ENCODE results near the gene MIS18BP1.
"Not testable (repeated sequence)": the region's sequence is repeated elsewhere in the genome, so short reads cannot be mapped to it uniquely, and the experiment has no call there.

MIS18BP1 gene

DNA sequence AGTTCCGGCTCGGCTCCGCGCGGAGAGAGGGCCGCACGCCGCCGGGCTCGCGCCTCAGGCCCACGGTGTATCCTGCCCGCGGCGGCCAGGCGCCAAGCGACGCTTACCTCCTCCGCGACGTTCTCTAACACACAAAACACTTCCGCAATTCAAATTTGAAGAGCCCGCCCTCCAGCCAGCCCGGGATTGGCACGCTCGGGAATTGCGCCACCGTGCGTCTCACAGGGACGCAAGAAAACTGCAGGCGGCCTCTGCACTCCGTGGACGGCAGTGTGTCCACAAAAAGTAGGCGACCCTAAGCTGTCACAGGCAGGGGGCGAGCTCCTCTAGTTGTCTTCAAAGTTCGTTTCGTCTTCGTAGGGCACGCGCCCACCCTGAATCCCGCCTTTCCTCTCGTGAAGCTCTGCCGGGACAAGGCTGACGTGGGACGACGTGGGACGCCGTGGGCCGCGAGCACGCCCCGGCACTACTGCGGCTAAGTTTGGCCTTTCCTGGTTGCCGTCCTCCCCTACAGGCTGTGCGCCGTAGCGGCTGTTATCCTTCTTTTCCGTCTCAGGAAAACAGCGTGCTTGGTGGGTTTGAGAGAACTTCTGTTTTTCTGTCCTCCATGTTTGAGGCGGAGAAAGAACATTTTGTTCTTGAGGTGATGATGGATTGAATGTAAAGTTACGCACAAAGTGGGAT, at the start of gene MIS18BP1:
Gene MIS18BP1, minus strand, starts transcription at position 133 of the 684 bp plus-strand sequence. CDS start 5,916 bp downstream, outside the sequence.
- DNase-seq = peak; percentile 95

DNA sequence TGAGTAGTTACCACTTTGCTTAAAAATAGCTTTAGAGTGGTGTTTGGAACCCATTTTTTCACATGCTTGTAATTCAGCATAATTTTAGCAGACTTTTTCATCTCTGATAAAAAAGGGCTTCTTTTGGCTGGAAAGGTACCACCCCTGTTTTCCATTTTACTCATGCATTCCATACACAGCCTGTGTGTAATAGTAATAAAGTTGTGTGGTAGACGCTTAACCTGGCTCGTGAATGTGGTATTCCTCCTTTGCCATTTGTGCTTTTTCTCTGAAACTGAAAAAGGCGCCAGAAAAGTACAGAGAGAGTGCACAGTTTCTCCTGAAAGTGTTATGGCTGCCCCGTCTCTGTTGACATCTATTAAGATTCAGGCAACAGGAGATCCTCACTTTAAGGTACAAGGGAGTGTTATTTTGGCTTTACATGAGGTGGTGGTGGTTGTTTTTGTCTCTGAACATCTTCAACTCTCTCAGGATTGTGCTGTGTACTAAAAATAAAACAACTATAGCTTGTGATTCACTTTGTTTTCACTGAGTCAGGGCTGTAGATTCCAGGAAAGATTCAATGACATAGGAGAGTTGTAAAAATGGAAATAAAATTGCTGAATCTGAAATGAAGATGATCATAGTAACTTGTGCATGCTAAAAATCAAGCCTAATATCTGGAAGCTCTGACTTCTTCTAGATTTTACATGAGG, 45.6 kb upstream of the MIS18BP1 start:
- no peak for DNase-seq

DNA sequence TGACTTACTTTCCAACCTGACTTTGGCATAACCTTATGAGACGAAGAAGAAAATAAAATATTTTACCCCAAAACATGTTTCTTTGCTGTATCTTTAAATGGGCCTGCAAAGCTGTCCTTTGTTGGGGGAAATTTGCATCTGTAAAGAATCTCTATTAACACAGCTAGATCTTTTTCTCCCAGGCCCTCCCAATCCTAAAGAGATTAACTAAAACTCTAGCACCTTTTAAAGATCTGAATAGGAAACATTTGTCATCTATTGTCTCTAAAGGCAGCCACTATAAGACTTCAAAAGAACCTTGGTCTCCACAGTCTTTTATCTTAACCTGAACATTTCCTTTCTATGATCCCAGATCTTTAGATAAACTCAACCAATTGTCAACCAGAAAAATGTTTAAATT, 41.8 kb upstream of the MIS18BP1 start:
- DNase-seq = not testable (repeated sequence)

DNA sequence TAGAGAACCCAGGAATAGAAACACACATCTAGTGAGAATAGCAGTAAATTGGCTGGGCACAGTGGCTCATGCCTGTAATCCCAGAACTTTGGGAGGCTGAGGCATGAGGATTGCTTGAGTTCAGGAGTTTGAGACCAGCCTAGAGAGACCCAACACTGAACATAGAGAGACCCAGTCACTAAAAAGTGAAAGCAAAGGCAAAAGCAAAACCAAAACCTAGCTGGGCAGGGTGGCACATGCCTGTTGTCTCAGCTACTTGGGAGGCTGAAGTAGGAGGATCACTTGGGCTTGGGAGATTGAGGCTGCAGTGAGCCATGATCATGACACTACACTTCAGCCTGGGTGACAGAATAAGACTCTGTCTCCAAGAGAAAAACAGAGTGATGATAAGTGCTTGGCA, 37.5 kb upstream of the MIS18BP1 start:
- no peak for DNase-seq

DNA sequence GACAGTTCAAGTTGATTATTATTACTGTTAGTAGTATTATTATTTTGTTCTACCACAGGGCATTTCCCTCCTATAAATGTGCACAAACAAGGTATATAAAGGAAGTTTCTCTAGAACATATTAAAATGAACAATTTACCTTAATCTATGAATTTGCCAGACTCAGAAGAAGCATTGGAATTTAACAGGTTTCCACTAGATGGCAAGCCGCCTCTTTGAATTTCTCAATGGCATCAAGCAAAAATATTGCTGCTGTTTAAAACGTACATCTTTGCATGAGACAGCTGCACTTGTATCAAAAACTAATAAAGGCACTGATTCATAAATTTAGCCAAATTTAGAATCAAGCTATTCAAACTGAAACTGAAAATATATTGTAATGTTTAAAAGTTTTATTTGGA, 34.6 kb upstream of the MIS18BP1 start:
- no peak for DNase-seq

DNA sequence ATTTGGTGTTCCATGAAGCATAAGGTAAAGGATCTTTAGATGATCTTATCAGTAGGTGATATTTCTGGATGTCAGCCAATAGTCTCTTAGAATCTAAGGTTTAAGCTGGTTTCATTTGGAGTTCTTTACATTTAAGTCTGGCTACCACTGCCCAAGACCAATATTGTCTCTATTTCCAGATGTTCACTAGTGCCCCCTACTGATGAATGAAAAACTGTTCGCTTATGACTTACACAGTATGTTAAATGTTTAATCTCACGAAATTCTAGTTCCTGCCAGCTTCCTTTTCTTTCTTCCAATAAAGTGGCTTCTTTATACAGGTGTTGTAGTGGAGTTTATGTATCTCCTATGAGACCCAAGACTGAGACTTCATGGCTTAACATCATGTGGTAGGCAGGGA, 31.8 kb upstream of the MIS18BP1 start:
- no peak for DNase-seq

DNA sequence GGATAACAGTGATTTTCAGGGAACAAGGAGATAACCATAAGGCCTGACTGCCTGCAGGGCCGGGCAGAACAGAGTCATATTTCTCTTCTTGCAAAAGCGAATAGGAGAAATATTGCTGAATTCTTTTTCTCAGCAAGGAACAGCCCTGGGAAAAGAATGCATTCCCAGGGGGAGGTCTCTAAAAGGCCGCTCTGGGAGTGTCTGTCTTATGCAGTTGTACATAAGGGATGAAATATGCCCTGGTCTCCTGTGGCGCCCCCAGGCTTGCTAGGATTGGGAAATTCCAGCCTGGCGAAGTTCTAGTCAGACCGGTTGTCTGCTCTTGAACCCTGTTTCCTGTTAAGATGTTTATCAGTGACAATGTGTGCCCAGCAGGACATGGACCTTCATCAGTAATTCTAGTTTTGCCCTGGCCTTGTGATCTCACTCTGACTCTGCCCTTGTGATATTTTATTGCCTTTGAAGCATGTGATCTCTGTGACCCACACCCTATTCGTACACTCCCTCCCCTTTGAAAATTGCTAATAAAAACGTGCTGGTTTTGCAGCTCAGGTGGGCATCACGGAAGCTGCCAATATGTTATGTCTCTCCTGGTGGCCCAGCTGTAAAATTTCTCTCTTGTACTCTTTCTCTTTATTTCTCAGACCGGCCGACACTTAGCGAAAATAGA, 28.9 kb upstream of the MIS18BP1 start:
- not testable (repeated sequence) for DNase-seq

DNA sequence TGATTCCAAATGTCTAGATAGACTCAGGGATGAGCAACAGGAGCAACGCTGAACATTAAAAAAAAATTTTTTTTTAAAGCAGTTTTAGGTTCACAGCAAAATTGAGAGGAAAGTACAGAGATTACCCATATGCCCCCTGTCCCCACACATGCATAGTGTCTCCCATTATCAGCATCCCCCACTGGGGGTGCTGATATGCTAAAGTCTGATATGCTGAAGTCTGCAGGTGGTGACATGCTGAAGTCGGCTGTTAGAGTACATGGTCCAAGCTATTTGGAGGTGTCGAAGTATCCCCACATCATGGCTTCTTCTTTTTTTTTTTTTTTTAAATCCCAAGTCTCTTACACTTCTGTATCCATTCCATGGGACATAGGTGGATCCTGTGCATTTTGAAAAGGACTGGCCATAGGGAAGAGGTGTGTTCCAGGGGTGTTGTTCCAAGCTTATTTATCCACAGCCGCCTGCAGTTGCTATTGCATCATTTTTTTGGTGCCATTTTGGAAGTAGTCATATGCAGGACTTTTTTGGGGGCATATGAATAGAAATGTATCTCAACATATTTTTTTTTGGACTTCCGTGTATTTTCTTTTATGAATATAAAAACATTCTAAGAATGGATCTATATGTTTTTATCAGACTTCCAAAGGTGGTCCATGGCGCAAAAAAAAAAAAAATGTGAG, 19.0 kb upstream of the MIS18BP1 start:
- no peak for DNase-seq

DNA sequence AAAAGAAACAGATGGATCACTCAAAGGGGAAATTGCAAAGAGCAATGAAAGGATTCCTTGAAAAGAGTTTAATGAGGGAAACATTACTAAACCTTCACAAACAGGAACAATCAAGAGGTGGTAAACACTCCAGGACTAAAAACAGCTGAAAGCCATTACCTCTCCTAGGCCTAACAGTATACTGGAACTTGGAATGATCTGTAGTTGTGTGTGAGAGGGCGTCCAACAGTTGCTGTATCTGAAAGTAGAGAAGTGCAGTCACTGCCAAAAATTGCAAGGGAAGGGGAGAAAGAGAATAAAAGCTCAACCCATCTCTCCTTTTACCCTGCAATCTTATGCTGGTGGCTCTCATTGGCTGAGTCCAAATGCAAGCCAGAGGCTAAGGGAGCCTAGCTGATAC, 17.0 kb upstream of the MIS18BP1 start:
- no peak for DNase-seq

DNA sequence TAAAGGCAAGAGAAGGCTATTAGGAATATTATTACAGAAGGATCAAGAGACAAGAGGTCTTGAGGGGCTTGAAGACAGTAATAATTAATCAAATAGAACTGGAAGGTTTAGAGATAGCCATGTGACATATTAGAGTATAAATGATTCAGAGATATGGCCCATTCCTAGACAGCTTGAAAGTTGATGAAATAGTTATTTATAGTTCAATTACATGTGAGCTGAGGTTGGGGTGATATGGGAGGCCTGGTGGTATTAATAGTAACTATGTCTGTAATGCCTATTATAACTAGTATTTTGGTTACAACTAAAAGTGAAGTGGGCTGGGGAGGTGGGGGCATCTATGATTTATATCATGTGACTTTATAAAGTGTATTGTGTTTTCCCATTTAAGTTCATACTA, 14.1 kb upstream of the MIS18BP1 start:
- no peak for DNase-seq

DNA sequence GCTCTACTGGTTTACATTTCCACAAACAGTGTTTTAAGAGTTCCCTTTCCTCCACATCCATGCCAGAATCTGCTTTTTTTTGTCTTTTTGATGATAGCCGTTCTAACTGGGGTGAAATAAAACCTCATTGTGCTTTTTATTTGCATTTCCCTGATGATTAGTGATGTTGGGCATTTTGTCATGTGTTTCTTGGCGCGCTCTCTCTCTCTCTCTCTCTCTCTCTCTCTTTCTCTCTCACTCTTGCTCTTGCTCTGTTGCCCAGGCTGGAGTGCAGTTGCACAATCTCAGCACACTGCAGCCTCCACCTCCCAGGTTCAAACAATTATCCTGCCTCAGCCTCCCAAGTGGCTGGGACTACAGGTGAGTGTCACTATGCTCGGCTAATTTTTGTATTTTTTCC, 9.6 kb upstream of the MIS18BP1 start:
- no peak for DNase-seq

DNA sequence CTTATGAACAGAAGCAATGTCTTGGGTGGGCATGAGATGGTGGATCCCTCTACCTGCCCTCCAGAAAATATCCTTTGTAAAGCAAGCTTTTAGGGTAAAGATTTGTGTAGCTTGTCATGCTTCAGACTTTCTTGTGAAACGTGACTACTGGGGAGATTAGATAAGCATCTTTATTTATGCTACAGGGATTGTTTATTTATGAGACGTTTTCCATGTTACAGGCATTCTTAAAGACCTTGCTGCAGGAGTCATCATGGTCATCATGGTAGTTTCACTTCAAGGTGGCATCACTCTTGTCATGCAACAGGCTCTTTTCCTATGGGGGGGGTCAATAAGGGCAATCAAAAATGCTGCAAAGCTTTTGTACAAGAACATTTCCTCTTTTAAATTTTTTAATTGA, 8.2 kb upstream of the MIS18BP1 start:
- DNase-seq = no peak

DNA sequence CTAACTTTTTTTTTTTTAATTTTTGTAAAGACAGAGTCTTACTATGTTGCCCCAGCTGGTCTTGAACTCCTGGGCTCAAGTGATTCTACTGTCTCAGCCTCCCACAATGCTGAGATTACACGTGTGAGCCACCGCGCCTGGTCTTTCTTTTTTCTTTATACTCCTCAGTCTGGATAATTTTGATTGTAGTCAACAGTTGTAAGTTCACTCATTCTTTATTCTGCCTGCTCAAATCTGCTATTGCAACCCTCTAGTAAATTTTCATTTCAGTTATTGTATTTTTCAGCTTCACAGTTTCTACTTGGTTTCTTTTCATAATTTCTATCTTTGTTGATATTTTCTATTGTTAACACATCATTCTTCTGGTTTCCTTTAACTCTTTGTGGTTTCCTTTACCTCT, 5.8 kb upstream of the MIS18BP1 start:
- no peak for DNase-seq

DNA sequence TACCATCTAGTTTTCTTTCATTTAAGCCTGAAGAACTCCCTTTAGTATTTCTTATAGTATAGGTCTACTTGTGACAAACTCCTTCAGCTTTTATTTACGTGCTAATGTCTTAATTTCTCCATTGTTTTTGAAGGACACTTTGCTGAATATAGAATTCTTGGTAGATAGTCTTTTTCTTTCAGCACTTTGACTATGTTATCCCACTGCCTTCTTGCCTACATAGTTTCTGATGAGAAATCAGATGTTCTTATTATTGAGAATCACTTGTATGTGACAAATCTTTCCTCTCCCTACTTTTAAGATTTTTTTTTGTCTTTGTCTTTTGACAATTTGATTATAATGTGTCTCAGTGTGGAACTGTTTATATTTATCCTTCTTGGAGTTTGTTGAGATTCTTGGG, 5.1 kb upstream of the MIS18BP1 start:
- DNase-seq = no peak

DNA sequence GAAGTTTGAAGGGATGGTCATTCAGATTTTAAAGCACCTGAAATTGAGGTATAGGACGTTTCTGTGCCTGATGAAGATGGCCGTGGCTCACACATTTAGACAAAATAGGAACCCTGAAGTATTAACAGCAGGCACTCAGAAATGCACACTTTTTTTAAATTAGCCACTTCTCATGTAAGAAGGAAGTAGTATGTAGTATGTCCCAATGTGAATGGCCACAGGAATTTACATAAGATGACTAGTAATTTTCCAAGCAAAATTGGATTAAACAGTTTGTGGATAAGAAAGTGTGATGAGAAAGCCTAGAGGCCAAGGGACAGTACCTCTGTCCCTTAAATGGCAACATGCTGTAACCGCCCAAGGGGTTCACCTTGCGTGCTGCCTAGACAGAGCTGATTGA, 1.8 kb upstream of the MIS18BP1 start:
- DNase-seq = no peak

DNA sequence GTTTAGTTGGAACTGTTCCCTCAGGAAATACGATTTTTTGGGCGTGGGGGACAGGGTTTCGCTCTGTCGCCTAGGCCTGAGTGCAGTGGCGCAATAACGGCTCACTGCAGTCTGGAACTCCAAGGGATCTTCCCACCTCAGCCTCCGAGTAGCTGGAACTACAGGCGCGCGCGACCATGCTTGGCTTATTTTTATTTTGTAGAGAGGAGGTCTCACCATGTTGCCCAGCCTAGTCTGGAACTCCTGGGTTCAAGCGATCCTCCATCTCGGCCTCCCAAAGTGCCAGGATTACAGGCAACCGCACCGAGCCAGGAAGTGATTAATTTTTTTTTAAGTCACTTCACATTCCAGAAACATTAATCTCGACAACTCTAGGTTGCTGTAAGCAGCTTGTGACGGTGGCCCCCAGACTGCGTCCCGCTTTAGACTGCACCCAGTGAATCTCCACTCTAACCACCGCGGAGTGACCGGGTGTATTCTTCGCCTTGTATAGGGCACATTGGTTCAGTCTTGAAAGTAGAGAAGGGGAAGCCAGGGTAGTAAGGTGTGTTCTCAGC, 830 bp upstream of the MIS18BP1 start:
- DNase-seq = peak; percentile 19

DNA sequence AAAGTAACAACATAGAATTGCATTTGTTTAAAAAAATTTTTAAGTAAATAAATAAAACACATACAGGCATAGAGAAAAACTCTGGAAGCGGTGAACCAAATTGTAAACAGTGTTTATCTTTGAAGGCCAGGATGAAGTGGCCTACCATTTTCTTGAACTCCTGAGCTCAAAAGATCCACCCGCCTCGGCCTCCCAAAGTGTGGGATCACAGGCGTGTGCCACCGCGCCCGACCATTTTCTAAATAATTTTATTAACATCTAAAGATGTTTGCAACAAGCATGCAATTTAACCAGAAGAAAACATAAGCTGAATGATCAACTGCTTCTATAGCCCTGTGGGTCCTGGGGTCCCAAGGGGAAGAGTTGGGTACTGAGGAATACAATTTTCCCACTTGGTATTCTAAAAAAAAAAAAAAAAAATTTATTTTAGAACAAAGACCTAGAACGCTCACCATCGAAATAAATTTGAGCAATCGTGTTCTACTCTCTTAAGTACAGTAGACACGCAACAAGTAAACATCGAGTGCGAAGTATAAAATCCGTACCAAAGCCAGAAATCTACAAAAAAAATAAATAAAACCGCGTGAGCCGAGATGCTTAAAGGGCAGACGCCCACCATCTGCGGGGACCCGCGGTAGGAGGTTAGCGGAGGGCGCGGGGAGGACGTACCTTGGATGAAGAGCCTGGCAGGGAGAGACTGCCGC, 484 bp downstream of the MIS18BP1 start:
- DNase-seq = peak; percentile 46

DNA sequence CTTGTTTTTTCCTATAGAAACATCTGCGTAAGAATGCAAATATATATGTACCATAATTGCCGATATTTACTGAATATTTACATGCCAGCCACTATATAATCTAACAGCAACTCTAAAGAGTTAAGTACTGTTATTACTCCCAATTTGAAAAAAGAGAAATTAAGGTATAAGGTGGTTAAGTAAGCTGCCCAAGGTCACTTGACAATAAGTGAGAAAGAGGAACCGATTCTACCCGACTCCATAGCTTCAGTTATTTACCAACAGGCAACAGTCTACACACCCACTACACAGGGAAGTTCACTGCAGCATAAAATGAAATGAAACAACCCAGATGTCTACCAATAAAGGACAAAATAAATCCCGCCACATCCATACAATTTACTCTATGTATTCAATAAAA, 1.1 kb downstream of the MIS18BP1 start:
- no peak for DNase-seq

DNA sequence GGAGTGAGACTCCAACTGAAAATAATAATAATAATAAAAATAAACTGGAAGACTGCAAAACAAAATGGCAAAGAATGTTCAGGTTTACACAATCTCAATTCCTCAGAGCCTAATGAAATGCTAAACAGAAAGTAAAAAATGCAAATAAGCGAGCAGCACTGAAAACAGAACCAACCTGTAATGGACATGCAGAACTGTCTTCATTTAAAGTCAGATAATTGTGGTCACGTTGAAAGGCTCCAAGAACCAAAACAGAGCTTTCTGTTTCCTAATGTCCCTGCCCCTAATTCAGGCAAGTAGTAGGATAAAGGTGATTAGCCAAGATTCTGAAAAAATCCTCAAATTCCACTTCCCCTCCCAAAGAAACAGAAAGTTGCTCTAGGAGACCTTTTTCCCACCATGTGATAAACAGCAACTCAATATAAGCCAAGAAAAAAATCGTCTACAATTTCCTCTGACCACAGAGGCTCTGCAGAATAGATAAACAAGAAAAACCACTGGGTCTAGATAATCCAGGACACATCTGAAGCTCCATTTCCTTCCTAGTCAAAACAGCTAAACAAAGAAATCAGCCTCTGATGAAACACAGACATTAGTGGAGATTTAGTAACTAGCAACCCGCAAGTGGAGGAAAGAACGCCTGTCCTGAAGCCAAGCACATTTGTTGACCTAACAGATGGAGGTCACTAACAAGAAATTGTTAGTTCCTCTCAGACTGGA, 3.0 kb downstream of the MIS18BP1 start:
- DNase-seq = no peak

DNA sequence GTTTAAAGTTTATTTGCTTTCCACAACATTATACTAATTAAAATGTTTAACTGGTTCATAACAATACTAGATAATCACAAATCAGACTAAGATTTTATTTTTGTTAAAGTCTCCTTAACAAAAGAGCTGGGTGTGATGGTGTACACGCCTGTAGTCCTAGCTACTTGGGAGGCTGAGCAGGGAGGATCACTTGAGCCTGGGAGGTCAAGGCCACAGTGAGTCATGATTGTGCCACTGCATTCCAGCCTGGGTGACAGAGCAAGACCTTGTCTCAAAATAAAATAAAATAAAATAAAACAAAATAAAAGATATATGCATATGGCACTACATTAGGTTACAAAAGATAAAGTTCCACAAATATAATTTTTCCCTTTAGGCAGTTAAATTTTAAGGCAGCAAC, 5.6 kb downstream of the MIS18BP1 start:
- no peak for DNase-seq

DNA sequence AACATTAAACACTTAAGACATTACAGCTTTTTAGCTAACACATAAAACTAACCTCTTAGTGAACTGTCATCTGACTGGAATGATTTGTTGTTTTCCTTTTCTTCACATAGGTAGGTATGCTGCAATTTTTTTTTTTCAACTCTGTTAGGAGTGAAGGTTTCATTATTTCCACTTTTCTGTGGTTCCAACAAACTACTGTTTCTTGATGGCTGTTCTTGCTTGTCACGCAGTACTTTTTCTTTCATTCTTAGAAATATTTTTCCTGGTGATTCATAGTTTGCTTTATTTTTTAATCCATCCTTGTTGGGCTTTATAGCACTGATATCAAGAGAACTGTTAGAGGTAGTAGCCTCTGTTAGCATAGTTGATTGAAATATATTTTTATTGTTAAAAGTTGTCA, 6.3 kb downstream of the MIS18BP1 start:
- no peak for DNase-seq

DNA sequence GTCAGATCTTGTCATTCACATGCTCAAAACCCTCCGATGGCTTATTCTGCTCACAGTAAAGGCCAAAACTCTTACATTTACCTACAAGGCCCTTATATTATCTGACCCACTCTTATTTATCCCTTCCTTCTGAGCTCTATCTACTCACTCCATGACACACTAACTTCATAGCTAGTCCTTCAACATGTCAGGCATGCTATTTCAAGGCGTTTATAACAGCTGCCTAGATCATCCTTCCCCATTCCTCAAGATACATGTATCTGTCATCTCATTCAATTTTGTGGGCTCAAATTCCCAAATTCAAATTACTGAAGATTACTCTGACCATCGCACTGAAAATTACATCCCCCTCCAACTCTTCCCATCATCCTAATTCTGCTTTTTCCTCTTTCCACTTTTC, 6.9 kb downstream of the MIS18BP1 start:
- DNase-seq = no peak
